Myocyte (in vitro differentiated cells): ENCODE measurements around the gene ULBP2. TPM values are rescaled to one million over a fixed set of nuclear protein-coding genes. Genes with fewer than 3 reads are reported as not detected.

Source experiments
- total RNA-seq: library from RNA; depleted of rRNA; stranded (reverse); fragments of >200 nt; gene quantifications from 2 replicates; pipeline ENCODE4 v1.2.3, GENCODE V29; 2014

Gene ULBP2
- total RNA-seq, 1 donor from 2014 or later: 5.8 TPM

Other genes with a start within 250 kb of the ULBP2 start
- gene LATS1, start 223.9 kb upstream of the ULBP2 start, total RNA-seq: 13.5 and 13.8 TPM in 2 replicates
- 33.2 and 51.5 TPM in 2 replicates for gene NUP43, start 195.5 kb upstream of the ULBP2 start, total RNA-seq
- 114 and 213 TPM in 2 replicates for gene PCMT1, start 192.3 kb upstream of the ULBP2 start, total RNA-seq
- gene LRP11, start 77.7 kb upstream of the ULBP2 start, total RNA-seq: 53.2 and 62.7 TPM in 2 replicates
- 4.1 and 6.8 TPM in 2 replicates for gene RAET1E, start 43.9 kb upstream of the ULBP2 start, total RNA-seq
- not detected in 2 replicates for gene RAET1G, start 18.9 kb upstream of the ULBP2 start, total RNA-seq
- 0.16 and 0.26 TPM in 2 replicates for gene ULBP1, start 21.9 kb downstream of the ULBP2 start, total RNA-seq
- gene RAET1L, start 83.5 kb downstream of the ULBP2 start, total RNA-seq: not detected in 2 replicates
- 6.7 and 8.5 TPM in 2 replicates for gene ULBP3, start 127.1 kb downstream of the ULBP2 start, total RNA-seq
- gene PPP1R14C, start 201.0 kb downstream of the ULBP2 start, total RNA-seq: not detected in 2 replicates